ENCODE data around the gene BANF2. TPM values are rescaled to one million over a fixed set of nuclear protein-coding genes. Genes with fewer than 3 reads are reported as not detected.

BANF2 gene
- total and polyA plus RNA-seq, 2 of the 8 experiments (the other 6 are each of a cell fraction or from before 2014, with no cell fraction given), result not detected

DNA sequence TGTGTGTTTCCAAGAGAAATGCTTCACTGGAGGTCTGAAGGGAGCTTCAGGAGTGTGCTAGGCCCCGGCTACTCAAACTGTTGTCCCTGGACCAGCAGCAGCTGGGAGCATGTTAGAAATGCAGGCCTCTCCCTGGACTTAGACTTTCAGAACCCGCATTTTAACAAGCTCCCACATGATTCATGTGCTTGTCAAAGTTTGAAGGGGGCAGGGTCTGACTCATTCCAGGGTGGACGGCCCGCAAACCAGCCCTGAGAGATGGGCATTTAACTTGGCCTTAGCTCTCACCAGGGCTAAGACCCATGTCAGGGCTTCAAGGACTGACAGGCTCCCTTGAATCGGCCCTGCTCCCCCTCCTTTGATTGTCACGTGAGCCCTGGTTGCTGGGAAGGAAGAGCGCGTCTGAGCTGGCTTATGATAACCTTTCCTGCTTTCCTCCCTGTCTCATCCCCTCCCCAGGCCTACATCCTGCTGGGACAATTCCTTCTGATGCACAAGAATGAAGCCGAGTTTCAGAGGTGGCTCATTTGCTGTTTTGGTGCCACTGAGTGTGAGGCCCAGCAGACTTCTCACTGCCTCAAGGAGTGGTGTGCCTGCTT, 35.5 kb downstream of the BANF2 start:
- ChIA-PET CTCF (ENCODE audit: partially characterized antibody) (interaction anchor here (1.0 kb wide), 1 partner anchor 9 kb away, joined by 5 read pairs; no protein-coding TSS in a partner anchor), POLR2A (ENCODE audit: partially characterized antibody) (interaction anchor here (1.0 kb wide), 1 partner anchor 203 kb away, joined by 3 read pairs; no protein-coding TSS in a partner anchor)
- no peak overlapping the region for H3K23ac ChIP-seq (ENCODE audit: insufficient read length)
- H4K91ac ChIP-seq (replicated peaks; ENCODE audit: insufficient read length, low read length), result no peak overlapping the region
- no peak overlapping the region for H4K5ac ChIP-seq (ENCODE audit: insufficient read length, low read depth, low read length)
- H3K9me3 ChIP-seq (ENCODE audit: insufficient read depth in 2 of 2, low read depth in 1 of 2, low read length in 1 of 2), result peaks cover 6 to 7% of the 10 kb centered on the region in 2 experiments; a peak in 3 of 4 replicates
- FAIRE-seq (no peak), DNase-seq (ENCODE audit: low read depth in 1 of 2, low spot score in 2 of 2) (no peak)
- peak overlapping the region; percentile 45; the same call in 1 of the 2 replicates for H2BK12ac ChIP-seq (ENCODE audit: low read depth, low read length)
- no peak overlapping the region for H2AK5ac ChIP-seq (ENCODE audit: low read depth, low read length)
- no peak overlapping the region for H3K56ac ChIP-seq (replicated peaks; ENCODE audit: insufficient read length, low read depth, low read length)
- H3K18ac ChIP-seq (ENCODE audit: extremely low read depth, low read length), result no peak overlapping the region
- H4K20me1 ChIP-seq (replicated peaks in 1 of 2; ENCODE audit: control insufficient read depth in 1 of 2, insufficient read depth in 2 of 2, low read length in 2 of 2), result no peaks in the 10 kb centered on the region
- no peak overlapping the region for H4K8ac ChIP-seq (ENCODE audit: extremely low read depth, insufficient read depth, low read length)
- H3K27ac ChIP-seq (ENCODE audit: low read depth, low read length), result no peak overlapping the region
- no peak overlapping the region for H2BK20ac ChIP-seq (ENCODE audit: low read length)
- H3K14ac ChIP-seq (ENCODE audit: insufficient read length), result no peak overlapping the region
- peak overlapping the region; percentile 65; the same call in 1 of the 2 replicates for H2AFZ ChIP-seq (ENCODE audit: low read length)
- H3K4me2 ChIP-seq (ENCODE audit: insufficient read depth in 1 of 2, low read depth in 2 of 2, low read length in 2 of 2), result no peak overlapping the region
- no peaks in the 10 kb centered on the region for H3K79me1 ChIP-seq (ENCODE audit: low read depth, low read length)
- H3K4me1 ChIP-seq (replicated peaks in 1 of 4; ENCODE audit: control insufficient read depth in 3 of 4, insufficient read depth in 4 of 4, low read length in 3 of 4), result peaks cover 0 to 3% (median 3%) of the 10 kb centered on the region in 4 experiments; a peak in 3 of 7 replicates
- no peaks in the 10 kb centered on the region for H3K79me2 ChIP-seq (ENCODE audit: control insufficient read depth in 1 of 2, insufficient read depth in 2 of 2, low read length in 2 of 2)
- 87% methylated on average over 7 of the region's 9 CpGs; no CpG with 5 or more reads in 1 of the 2 experiments for WGBS, 2 experiments (ENCODE audit: extremely low coverage in 1 of 2, insufficient coverage in 1 of 2, insufficient read length in 1 of 2, insufficient replicate concordance in 2 of 2, low coverage in 1 of 2, low lambda C conversion rate in 2 of 2, missing lambda C conversion rate in 1 of 2)
- no peak overlapping the region for H3K9ac ChIP-seq (replicated peaks in 1 of 4; ENCODE audit: extremely low read depth in 1 of 4, low read depth in 3 of 4, low read length in 3 of 4)
- H3K23me2 ChIP-seq (ENCODE audit: low read depth, low read length), result no peaks in the 10 kb centered on the region
- H3K4me3 ChIP-seq (ENCODE audit: extremely low read depth in 1 of 4, insufficient read depth in 2 of 4, low read depth in 3 of 4, low read length in 4 of 4), result no peak overlapping the region
- H2BK5ac ChIP-seq (ENCODE audit: low read depth, low read length), result peak overlapping the region; percentile 56; the same call in 1 of the 2 replicates
- H2BK15ac ChIP-seq (ENCODE audit: low read length), result no peak overlapping the region
- H3K36me3 ChIP-seq (ENCODE audit: control insufficient read depth in 2 of 4, insufficient read depth in 4 of 4, low read length in 3 of 4), result no peaks in the 10 kb centered on the region
- H3K27me3 ChIP-seq (replicated peaks in 1 of 4; ENCODE audit: control insufficient read depth in 3 of 4, extremely low read depth in 1 of 4, insufficient read depth in 3 of 4, low read length in 3 of 4), result no peaks in the 10 kb centered on the region
- no peak overlapping the region for H2BK120ac ChIP-seq (replicated peaks; ENCODE audit: low read depth, low read length)
- no peak overlapping the region for H3K4ac ChIP-seq (replicated peaks; ENCODE audit: insufficient read length, low read depth, low read length)
- TF ChIP-seq FOSL1 (IDR thresholded peaks at IDR 0.05; ENCODE audit: insufficient read depth, low read depth, low read length), result no peak
- TF ChIP-seq, protein P1, sequence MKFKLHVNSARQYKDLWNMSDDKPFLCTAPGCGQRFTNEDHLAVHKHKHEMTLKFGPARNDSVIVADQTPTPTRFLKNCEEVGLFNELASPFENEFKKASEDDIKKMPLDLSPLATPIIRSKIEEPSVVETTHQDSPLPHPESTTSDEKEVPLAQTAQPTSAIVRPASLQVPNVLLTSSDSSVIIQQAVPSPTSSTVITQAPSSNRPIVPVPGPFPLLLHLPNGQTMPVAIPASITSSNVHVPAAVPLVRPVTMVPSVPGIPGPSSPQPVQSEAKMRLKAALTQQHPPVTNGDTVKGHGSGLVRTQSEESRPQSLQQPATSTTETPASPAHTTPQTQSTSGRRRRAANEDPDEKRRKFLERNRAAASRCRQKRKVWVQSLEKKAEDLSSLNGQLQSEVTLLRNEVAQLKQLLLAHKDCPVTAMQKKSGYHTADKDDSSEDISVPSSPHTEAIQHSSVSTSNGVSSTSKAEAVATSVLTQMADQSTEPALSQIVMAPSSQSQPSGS (IDR thresholded peaks at IDR 0.05; ENCODE audit: low read length), result no peak
- TF ChIP-seq KDM1A (IDR thresholded peaks at IDR 0.05; ENCODE audit: borderline replicate concordance, low read length), result no peak
- TF ChIP-seq MAFK (IDR thresholded peaks at IDR 0.05; ENCODE audit: low read depth, low read length), result no peak
- no peak for TF ChIP-seq BCL11A (IDR thresholded peaks at IDR 0.05; ENCODE audit: low read depth in 2 of 2, low read length in 2 of 2)
- no peak for TF ChIP-seq CBX8 (IDR thresholded peaks at IDR 0.05; ENCODE audit: borderline replicate concordance, low read depth, low read length)
- TF ChIP-seq SUZ12 (IDR thresholded peaks at IDR 0.05; ENCODE audit: low read length), result no peak
- TF ChIP-seq SP1 (IDR thresholded peaks at IDR 0.05; ENCODE audit: low read depth, low read length), result no peak
